ENCODE results near the gene CNPY1.

The CNPY1 gene

DNA sequence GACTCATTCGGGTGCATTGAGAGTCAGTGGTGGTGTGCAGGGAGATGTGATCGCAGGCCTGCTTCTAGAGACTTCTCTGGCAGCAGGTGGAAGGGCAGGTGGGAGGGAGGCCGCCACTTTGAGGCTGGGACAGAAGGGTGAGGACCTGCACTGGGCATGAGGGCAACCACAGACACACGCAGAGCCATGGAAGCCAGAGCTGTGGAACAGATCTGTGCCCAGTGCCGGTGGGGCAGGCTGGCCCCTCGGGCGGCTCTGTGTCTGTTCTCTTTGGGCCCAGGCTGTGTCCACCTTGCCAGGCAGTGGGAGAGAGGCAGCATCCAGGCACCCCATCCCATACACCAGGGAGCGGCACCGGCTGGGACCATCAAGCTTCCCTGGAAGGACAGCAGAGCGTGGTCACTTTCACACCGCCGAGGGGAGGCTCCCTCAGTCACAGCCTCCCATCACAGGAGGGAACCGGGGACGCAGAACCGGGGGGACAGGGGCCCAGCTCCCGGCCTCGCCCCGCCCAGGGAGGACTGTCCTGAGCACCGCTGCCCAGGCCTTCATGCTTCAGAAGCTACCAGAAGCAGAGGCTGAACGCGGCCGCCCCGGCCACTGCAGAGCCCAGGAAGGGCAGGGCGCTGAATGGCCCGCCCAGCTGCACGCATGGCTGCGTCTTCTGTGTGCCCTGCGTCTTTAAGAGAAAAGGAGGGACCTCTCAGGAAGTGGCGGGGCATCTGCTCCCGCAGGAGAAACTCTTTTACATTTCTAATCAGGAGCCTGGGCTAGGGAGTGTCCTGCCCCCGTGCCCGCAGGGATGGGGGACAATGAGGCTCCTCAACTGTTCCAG lies 56.3 kb downstream of the CNPY1 start:
- no peak for DNase-seq
- Mint-ChIP-seq H3K36me3 (ENCODE audit: low read depth) (no peaks in the 10 kb centered on the region), H3K27me3 (peaks cover 56% of the 10 kb centered on the region), H3K27ac (no peak overlapping the region), H3K9me3 (no peaks in the 10 kb centered on the region), H3K4me3 (peak overlapping the region; percentile 61), H3K4me1 (ENCODE audit: low read depth) (peaks cover 14% of the 10 kb centered on the region)

DNA sequence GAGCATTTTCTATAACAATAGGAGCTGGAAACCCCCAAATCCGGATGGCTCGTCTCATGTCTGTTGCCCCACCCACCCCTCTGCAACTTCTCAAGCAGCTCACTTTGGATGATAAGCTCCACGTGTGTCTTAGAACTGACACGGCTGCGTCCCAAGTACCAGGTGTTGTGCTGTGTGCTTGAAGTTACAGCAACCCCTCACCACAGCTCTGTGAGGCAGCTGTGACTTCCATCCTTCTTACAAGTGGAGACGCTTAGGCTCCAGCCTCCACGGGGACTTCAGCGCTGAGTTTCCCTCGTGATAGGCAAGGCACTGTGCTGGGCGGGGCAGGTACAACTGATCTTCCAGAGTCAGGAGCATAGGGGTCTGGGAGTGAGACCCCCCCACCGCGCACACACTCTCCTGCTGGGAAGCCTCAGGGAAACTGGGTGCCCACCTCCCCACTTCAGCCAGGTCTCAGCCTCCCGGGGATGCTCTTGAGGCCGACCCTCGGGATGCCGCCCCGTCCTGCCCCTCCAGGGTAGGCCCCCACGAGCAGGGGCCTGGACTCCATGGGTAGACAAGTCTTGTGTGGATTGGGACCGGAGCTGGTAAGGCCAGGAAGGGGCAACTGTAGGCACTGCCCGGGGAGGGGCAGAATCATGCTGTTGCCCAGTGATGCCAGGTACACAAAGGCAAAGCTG lies 57.1 kb downstream of the CNPY1 start:
- Mint-ChIP-seq H3K9me3 (no peaks in the 10 kb centered on the region), H3K4me3 (no peak overlapping the region), H3K27ac (no peak overlapping the region), H3K36me3 (ENCODE audit: low read depth) (no peaks in the 10 kb centered on the region), H3K27me3 (peaks cover 64% of the 10 kb centered on the region), H3K4me1 (ENCODE audit: low read depth) (peaks cover 14% of the 10 kb centered on the region)
- no peak for DNase-seq

GRCh38 chr7:155488483-155489127 lies 57.8 kb downstream of the CNPY1 start:
- no peak for DNase-seq
- peaks cover 70% of the 10 kb centered on the region for H3K27me3 Mint-ChIP-seq
- no peaks in the 10 kb centered on the region for H3K9me3 Mint-ChIP-seq
- peaks cover 15% of the 10 kb centered on the region for H3K4me1 Mint-ChIP-seq (ENCODE audit: low read depth)
- H3K27ac Mint-ChIP-seq: no peak overlapping the region
- no peaks in the 10 kb centered on the region for H3K36me3 Mint-ChIP-seq (ENCODE audit: low read depth)
- H3K4me3 Mint-ChIP-seq: no peak overlapping the region

DNA sequence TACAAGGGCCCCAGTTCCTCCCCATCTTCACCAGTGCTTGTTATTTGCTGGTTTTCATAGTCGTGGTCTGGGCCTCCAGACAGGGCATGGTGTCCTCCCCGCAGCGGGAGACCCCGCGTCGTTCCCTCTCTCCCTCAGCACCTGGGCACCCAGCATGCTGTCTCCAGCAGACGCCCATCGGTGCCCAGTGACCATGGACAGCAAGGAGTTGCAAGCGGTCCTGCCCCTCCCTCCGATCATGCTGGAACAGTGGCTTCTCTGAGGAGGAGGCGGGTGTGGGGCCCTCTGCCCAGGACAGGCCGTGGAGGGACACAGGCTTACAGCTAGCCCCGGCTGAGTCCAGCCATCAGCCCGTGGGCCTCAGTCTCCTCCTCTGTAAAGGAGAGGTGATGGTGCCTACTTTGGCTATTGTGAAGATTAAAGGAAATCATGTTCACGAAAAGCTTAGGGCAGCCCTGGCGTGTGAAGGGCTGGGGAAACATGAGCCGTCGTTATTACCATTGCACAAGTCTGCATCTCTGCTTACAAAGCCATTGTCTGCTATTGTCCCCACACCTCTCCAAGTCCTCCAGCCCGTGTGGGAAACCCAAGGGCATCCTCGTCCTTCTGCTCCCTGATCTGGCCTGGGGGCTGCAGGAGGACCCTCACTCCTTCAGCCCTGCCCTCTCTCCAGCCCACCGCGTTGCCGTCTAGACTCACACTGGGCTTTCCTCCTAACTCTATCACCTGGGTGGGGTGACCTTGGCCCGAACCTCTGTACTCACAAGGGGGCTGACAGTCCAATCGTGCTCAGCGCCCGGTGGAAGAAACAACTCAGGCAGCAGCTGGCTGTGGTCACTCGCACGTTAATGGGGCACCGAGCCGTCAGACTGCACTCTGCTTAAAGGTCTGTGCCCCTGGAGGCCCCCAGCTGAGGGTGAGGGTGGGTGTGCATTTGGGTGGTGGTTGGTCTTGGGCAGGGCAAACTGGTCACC lies 58.6 kb downstream of the CNPY1 start:
- peaks cover 71% of the 10 kb centered on the region for H3K27me3 Mint-ChIP-seq

GRCh38 chr7:155486783-155487508 lies 59.4 kb downstream of the CNPY1 start:
- H3K9me3 Mint-ChIP-seq: peaks cover 5% of the 10 kb centered on the region
- no peak for DNase-seq
- peaks cover 23% of the 10 kb centered on the region for H3K4me1 Mint-ChIP-seq (ENCODE audit: low read depth)
- no peak overlapping the region for H3K27ac Mint-ChIP-seq
- H3K27me3 Mint-ChIP-seq: peaks cover 71% of the 10 kb centered on the region
- no peaks in the 10 kb centered on the region for H3K36me3 Mint-ChIP-seq (ENCODE audit: low read depth)
- H3K4me3 Mint-ChIP-seq: no peak overlapping the region

More for the DNA sequence above, 58.6 kb downstream of the CNPY1 start:
- Mint-ChIP-seq H3K27ac (no peak overlapping the region), H3K4me3 (no peak overlapping the region), H3K4me1 (ENCODE audit: low read depth) (peaks cover 20% of the 10 kb centered on the region), H3K36me3 (ENCODE audit: low read depth) (no peaks in the 10 kb centered on the region), H3K9me3 (no peaks in the 10 kb centered on the region)
- no peak for DNase-seq

GRCh38 chr7:155484483-155485399 lies 61.6 kb downstream of the CNPY1 start:
- Mint-ChIP-seq H3K9me3 (peaks cover 7% of the 10 kb centered on the region), H3K4me3 (no peak overlapping the region), H3K27ac (no peak overlapping the region), H3K27me3 (peaks cover 68% of the 10 kb centered on the region), H3K4me1 (ENCODE audit: low read depth) (peaks cover 11% of the 10 kb centered on the region), H3K36me3 (ENCODE audit: low read depth) (no peaks in the 10 kb centered on the region)
- DNase-seq: no peak

GRCh38 chr7:155483868-155484325 lies 62.5 kb downstream of the CNPY1 start:
- H3K4me1 Mint-ChIP-seq (ENCODE audit: low read depth): peaks cover 11% of the 10 kb centered on the region
- no peak for DNase-seq

GRCh38 chr7:155483245-155483644 lies 63.1 kb downstream of the CNPY1 start:
- no peaks in the 10 kb centered on the region for H3K36me3 Mint-ChIP-seq (ENCODE audit: low read depth)
- peak overlapping the region; percentile 37 for H3K4me3 Mint-ChIP-seq
- no peak overlapping the region for H3K27ac Mint-ChIP-seq
- peaks cover 69% of the 10 kb centered on the region for H3K27me3 Mint-ChIP-seq
- peaks cover 7% of the 10 kb centered on the region for H3K9me3 Mint-ChIP-seq
- peaks cover 11% of the 10 kb centered on the region for H3K4me1 Mint-ChIP-seq (ENCODE audit: low read depth)
- DNase-seq: no peak

More at GRCh38 chr7:155483868-155484325, 62.5 kb downstream of the CNPY1 start:
- Mint-ChIP-seq H3K27me3 (peaks cover 66% of the 10 kb centered on the region), H3K9me3 (peaks cover 7% of the 10 kb centered on the region), H3K27ac (no peak overlapping the region), H3K36me3 (ENCODE audit: low read depth) (no peaks in the 10 kb centered on the region), H3K4me3 (no peak overlapping the region)

- no peak for DNase-seq
- H3K36me3 Mint-ChIP-seq (ENCODE audit: low read depth): no peaks in the 10 kb centered on the region
- peaks cover 15% of the 10 kb centered on the region for H3K4me1 Mint-ChIP-seq (ENCODE audit: low read depth)
- H3K27me3 Mint-ChIP-seq: peaks cover 68% of the 10 kb centered on the region
- peaks cover 7% of the 10 kb centered on the region for H3K9me3 Mint-ChIP-seq
- no peak overlapping the region for H3K27ac Mint-ChIP-seq
- H3K4me3 Mint-ChIP-seq: peak overlapping the region; percentile 37
Observed at GRCh38 chr7:155482511-155483183, 63.7 kb downstream of the CNPY1 start.

DNA sequence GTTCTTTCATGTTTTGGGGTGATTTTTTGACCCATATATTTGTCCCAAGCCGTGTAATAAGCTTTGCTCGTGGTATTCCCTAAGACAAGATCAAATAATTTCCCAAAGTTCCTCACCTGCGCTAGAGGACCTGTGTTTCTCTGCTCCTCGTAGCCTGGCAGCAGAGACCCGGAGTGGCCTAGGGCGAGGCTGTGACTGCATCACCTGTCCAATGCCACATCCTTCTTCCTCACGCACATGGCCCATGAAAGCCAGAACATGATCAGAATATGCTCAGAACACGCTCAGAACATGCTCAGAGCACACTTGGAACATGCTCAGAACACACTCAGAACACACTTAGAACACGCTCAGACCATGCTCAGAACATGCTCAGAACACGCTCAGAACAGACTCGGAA lies 64.6 kb downstream of the CNPY1 start:
- Mint-ChIP-seq H3K4me3 (no peak overlapping the region), H3K36me3 (ENCODE audit: low read depth) (no peaks in the 10 kb centered on the region), H3K4me1 (ENCODE audit: low read depth) (peaks cover 22% of the 10 kb centered on the region), H3K27me3 (peaks cover 72% of the 10 kb centered on the region), H3K27ac (no peak overlapping the region), H3K9me3 (peaks cover 7% of the 10 kb centered on the region)
- no peak for DNase-seq

- H3K9me3 Mint-ChIP-seq: peaks cover 7% of the 10 kb centered on the region
- H3K36me3 Mint-ChIP-seq (ENCODE audit: low read depth): no peaks in the 10 kb centered on the region
- no peak overlapping the region for H3K27ac Mint-ChIP-seq
- H3K4me1 Mint-ChIP-seq (ENCODE audit: low read depth): peaks cover 16% of the 10 kb centered on the region
- no peak for DNase-seq
- H3K4me3 Mint-ChIP-seq: no peak overlapping the region
- peaks cover 86% of the 10 kb centered on the region for H3K27me3 Mint-ChIP-seq
Observed at GRCh38 chr7:155477476-155477875, 68.9 kb downstream of the CNPY1 start.

DNA sequence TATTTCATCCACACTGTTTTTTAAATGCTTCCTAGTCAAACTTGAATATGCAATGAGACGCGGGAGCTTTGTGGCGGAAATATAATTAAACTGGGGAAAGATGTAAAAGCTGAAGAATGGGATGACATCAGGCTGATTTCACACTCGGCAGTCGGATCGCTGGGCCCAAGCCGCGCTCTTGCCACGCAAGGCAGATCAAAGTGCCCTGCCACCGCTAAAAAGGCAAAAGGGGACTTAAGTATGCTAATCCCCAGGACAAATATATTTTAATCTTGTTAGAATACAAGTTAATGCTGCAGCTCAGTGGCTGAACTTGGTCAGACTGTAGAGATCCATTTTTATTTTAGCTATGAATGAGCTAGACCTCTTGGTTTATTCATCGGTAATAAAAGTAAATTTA lies 74.6 kb downstream of the CNPY1 start:
- no peaks in the 10 kb centered on the region for H3K9me3 Mint-ChIP-seq
- no peak overlapping the region for H3K27ac Mint-ChIP-seq
- no peaks in the 10 kb centered on the region for H3K36me3 Mint-ChIP-seq (ENCODE audit: low read depth)
- no peak for DNase-seq
- H3K4me1 Mint-ChIP-seq (ENCODE audit: low read depth): peaks cover 19% of the 10 kb centered on the region
- H3K4me3 Mint-ChIP-seq: no peak overlapping the region
- peaks cover 99% of the 10 kb centered on the region for H3K27me3 Mint-ChIP-seq

Measured in activated T-cell treated with anti-CD3 and anti-CD28 coated beads, Interleukin-2, amount 50 U/mL, for 24 hours (primary cell).